Lower lobe of right lung (tissue), 2 donors: ENCODE data around the gene ABT1. TPM values are rescaled to one million over a fixed set of nuclear protein-coding genes. Genes with fewer than 3 reads are reported as not detected.

Experiments used
- ATAC-seq, 2 donors: fragments of 200-7000 bp; cut with Tn5 transposase; one replicate each; pipeline ENCODE4 v1.9.1; 2020 to 2022; ENCODE audit warnings: mild to moderate bottlenecking in 2 of 2, moderate library complexity in 2 of 2
- DNase-seq: peaks from one replicate; pipeline ENCODE4 v3.0.0-alpha.2; 2020
- H3K27ac ChIP-seq: fragments of 200-600 bp; one replicate; pipeline ENCODE4 v1.8.0; 2022
- H3K27me3 ChIP-seq: fragments of 200-600 bp; one replicate; pipeline ENCODE4 v1.8.0; 2022; ENCODE audit warnings: low read depth
- H3K36me3 ChIP-seq: fragments of 200-600 bp; one replicate; pipeline ENCODE4 v1.8.0; 2022; ENCODE audit warnings: mild to moderate bottlenecking
- H3K4me1 ChIP-seq: fragments of 200-600 bp; one replicate; pipeline ENCODE4 v1.8.0; 2022
- H3K4me3 ChIP-seq: fragments of 200-600 bp; one replicate; pipeline ENCODE4 v1.8.0; 2022; ENCODE audit warnings: mild to moderate bottlenecking
- H3K9me3 ChIP-seq: fragments of 200-600 bp; one replicate; pipeline ENCODE4 v1.8.0; 2022
- CTCF ChIP-seq: fragments of 200-600 bp; IDR thresholded peaks from one replicate; pipeline ENCODE4 v1.8.0; 2022; ENCODE audit warnings: antibody characterized with exemption, mild to moderate bottlenecking
- intact Hi-C: fragments of 100-400 bp; cut with DNase I; formaldehyde crosslinking; loops from one replicate; pipeline ENCODE4 v1.11.0; 2022
- total RNA-seq: library from RNA; stranded (reverse); fragmentation: NEBNext Ultra II Directional; extraction: Animal tissue kit (Norgen Biotek cat#: 25700); gene quantifications from one replicate; pipeline ENCODE4 v1.2.1, GENCODE V29; 2021
- donor health status: DM: no; HTN: yes; CAD: no; lungs with severe emphysema.

Gene ABT1
- total RNA-seq, 1 donor from 2014 or later = 13.5 TPM

GRCh38 chr6:26595669-26596269 is 984 bp upstream of the ABT1 start:
- intact Hi-C loops = loop anchor here (10.0 kb wide), 1 partner anchor 261 kb away; no protein-coding TSS in a partner anchor
- Histone ChIP-seq H3K27ac (peak overlapping the region; percentile 94), H3K9me3 (no peaks in the 10 kb centered on the region), H3K27me3 (peaks cover 29% of the 10 kb centered on the region), H3K36me3 (peaks cover 27% of the 10 kb centered on the region), H3K4me1 (peaks cover 19% of the 10 kb centered on the region), H3K4me3 (peak overlapping the region; percentile 91)
- ATAC-seq (peak; percentile 93), DNase-seq (peak; percentile 96)
- TF ChIP-seq CTCF = peak; percentile 98

- no peak for TF ChIP-seq CTCF
- intact Hi-C loops = loop anchor here (10.0 kb wide), 1 partner anchor 263 kb away; no protein-coding TSS in a partner anchor
Observed at GRCh38 chr6:26597389-26597766, 625 bp downstream of the ABT1 start.

GRCh38 chr6:26597821-26598220 is 1.1 kb downstream of the ABT1 start:
- peak; percentile 47 for DNase-seq
- no peaks in the 10 kb centered on the region for H3K9me3 ChIP-seq
- peaks cover 27% of the 10 kb centered on the region for H3K36me3 ChIP-seq
- intact Hi-C loops = loop anchor here (10.0 kb wide), 1 partner anchor 263 kb away; no protein-coding TSS in a partner anchor
- H3K27me3 ChIP-seq = peaks cover 10% of the 10 kb centered on the region
- no peak for TF ChIP-seq CTCF
- peak overlapping the region; percentile 91 for H3K4me3 ChIP-seq
- peaks cover 19% of the 10 kb centered on the region for H3K4me1 ChIP-seq
- H3K27ac ChIP-seq = no peak overlapping the region
- no peak for ATAC-seq

More at GRCh38 chr6:26597389-26597766, 625 bp downstream of the ABT1 start:
- peaks cover 14% of the 10 kb centered on the region for H3K27me3 ChIP-seq
- H3K4me1 ChIP-seq = peaks cover 19% of the 10 kb centered on the region
- peaks cover 27% of the 10 kb centered on the region for H3K36me3 ChIP-seq
- H3K9me3 ChIP-seq = no peaks in the 10 kb centered on the region
- DNase-seq (no peak), ATAC-seq (no peak)
- H3K4me3 ChIP-seq = peak overlapping the region; percentile 91
- H3K27ac ChIP-seq = peak overlapping the region; percentile 94

GRCh38 chr6:26598267-26598666 is 1.5 kb downstream of the ABT1 start:
- Histone ChIP-seq H3K9me3 (no peaks in the 10 kb centered on the region), H3K4me1 (peaks cover 19% of the 10 kb centered on the region), H3K27me3 (peaks cover 9% of the 10 kb centered on the region), H3K4me3 (no peak overlapping the region), H3K36me3 (peaks cover 27% of the 10 kb centered on the region), H3K27ac (no peak overlapping the region)
- DNase-seq (peak; percentile 48), ATAC-seq (no peak)
- intact Hi-C loops = loop anchor here (10.0 kb wide), 1 partner anchor 263 kb away; no protein-coding TSS in a partner anchor
- TF ChIP-seq CTCF = no peak

GRCh38 chr6:26599134-26599533 is 2.4 kb downstream of the ABT1 start:
- H3K27me3 ChIP-seq = peaks cover under 1% of the 10 kb centered on the region
- ATAC-seq (no peak), DNase-seq (no peak)
- peaks cover 19% of the 10 kb centered on the region for H3K4me1 ChIP-seq
- intact Hi-C loops = loop anchor here (10.0 kb wide), 1 partner anchor 264 kb away; no protein-coding TSS in a partner anchor
- H3K27ac ChIP-seq = no peak overlapping the region
- H3K4me3 ChIP-seq = no peak overlapping the region
- no peaks in the 10 kb centered on the region for H3K9me3 ChIP-seq
- no peak for TF ChIP-seq CTCF
- H3K36me3 ChIP-seq = peaks cover 27% of the 10 kb centered on the region
